ENCODE data around the gene SLC48A1. TPM values are rescaled to one million over a fixed set of nuclear protein-coding genes. Genes with fewer than 3 reads are reported as not detected.

Gene SLC48A1
- total RNA-seq, 1 donor from 2014 or later: 23.7 TPM

DNA sequence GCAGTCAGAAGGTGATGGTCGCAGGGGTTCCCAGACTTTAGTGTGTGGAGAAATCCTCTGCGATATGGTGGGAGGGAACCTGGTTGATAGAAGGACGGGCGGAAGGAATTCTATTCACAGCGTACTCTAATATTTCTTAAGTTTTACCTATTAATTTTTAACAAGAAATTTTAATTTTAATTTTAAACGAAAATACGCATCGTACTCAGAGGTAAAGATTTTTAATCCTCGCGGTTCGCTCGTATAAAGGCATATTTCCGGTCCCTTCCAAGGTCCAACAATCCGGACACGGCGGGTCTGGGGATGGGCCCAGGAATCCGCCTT is 338 bp upstream of the SLC48A1 start:
- ATAC-seq (no peak), DNase-seq (no peak)
- intact Hi-C loops (cut with micrococcal nuclease): loop anchor here (10.0 kb wide), 1 partner anchor 62 kb away; no protein-coding TSS in a partner anchor

DNA sequence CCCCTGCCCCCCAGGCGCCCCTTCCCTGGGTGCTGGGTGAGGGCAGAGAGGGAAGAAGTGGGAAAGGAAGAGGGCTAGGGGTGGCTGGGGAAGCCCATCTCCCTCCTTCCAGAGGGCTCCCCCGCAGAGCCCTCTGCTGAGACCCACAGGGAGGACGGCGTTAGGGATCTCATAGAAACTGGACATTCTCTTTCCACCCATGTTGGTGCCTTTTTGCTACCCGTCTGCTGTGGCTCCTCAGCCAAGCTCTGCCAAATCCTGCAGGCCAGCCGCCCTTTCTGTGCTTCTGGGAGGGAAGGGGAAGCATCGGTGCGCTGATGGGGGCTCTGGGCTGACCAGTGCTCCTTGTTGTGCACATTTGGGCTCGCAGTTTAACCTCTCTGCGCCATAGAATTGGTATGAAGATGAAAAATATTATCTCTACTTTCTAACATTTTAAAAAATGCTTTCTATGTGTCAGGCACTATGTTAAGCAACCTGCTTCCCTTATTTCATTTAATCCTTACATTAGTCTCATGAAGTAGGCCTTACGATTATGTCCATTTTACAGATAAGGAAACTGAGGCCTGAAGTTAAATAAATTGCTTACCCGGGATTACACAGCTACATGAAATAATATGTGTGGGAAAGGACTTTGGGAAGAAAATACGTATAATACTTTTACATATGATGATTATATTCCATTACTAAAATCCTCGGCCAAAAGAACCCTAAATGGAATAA is 981 bp downstream of the SLC48A1 start:
- DNase-seq: peak; percentile 30

DNA sequence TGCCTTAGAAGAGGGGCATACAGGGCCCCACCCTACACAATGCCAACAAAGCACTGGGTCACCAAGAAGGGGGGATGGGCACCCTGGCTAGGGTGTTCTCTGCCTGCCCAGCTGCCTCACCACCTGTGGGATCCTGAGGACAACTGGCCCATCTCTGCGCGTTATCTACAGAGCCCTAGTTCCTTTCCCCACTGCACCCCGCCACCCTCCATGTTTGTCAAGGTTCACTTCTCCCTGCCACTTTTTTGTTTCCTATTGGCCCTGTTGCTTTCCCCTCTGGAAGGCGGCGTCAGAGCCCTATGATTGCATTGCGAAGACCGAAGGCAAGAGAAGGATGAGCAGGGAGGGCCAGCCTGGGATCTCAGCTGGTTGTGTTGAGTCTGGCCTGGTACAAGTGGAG is 1.6 kb downstream of the SLC48A1 start:
- ATAC-seq (no peak), DNase-seq (no peak)
- intact Hi-C loops (cut with micrococcal nuclease): loop anchor here (10.0 kb wide), 1 partner anchor 60 kb away; no protein-coding TSS in a partner anchor

More for the DNA sequence above, 981 bp downstream of the SLC48A1 start:
- peak; percentile 5 for ATAC-seq
- intact Hi-C loops (cut with micrococcal nuclease): loop anchor here (10.0 kb wide), 1 partner anchor 61 kb away; no protein-coding TSS in a partner anchor

DNA sequence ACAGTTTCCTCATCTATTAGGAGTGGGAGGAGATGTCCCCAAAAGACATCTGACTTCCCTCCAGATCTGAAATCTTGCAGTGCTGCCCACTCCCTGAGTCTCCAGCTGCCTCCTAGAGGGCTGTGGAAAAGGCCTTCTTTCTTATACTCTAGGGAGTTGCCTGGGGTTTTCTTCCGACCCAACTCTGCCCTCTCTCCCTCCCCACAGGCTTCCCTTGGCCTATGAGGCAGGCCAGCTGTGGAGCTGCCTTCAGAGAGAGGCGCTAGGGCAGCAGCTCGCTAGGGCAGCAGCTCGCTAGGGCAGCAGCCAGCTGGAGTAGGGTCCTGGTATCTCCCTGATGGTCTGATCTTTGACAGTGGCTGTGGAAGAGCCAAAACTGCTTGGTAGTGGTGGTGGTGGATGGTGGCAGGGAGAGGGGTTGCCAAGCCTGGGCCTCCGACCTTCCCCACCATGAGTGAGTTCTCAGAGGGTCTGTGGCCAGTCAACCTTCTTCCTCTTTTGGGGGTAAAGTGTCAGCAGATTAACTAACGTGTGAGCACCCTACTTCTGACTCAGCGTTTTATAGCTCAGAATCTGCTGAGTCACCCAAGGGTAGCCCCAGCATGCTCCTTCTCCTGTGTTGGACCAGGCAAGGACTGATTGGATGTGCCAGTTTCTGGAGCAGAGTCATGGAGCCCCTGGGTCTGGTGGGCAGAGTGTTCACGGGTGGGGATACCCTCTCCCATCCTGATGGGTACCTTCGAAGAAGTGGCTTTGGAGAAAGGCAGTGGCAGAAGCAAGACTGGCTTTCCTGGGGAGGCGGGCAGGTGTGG is 2.3 kb downstream of the SLC48A1 start:
- intact Hi-C loops (cut with micrococcal nuclease): loop anchor here (10.0 kb wide), 1 partner anchor 59 kb away; no protein-coding TSS in a partner anchor
- ATAC-seq: no peak
- DNase-seq: peak; percentile 37

DNA sequence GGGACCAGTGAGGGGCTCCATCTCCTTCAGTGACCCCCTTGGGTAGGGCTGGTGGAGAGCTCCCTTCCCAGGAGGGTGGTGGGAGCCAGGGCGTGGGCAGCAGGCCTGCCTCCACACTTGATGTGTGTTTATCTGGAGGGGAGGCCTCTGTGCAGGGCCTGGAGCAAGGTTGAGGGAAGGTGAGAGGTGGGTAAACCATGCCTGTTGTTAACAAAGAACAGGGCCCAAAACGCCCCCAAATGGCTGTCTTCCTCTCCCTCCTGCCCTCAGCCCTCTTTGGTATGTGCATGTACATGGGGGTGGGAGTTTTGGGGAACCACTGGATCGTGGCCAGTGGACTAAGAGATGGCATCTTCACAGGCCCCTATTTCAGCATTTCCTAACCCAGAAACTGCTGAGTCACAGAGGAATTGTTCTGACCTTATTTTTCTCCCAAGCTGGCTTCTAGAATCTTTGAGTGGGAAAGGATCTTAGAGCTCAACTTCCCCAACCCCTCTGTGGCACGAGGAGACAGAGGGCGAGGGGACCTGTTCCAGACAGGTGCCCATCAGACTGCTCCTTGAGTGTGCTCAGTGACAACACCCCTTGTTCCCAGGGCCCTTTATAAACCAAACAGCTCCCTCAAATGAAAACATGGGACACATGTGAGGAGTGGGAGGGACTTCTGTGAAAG is 3.6 kb downstream of the SLC48A1 start:
- intact Hi-C loops (cut with micrococcal nuclease): loop anchor here (10.0 kb wide), 1 partner anchor 58 kb away; no protein-coding TSS in a partner anchor
- DNase-seq (no peak), ATAC-seq (no peak)

DNA sequence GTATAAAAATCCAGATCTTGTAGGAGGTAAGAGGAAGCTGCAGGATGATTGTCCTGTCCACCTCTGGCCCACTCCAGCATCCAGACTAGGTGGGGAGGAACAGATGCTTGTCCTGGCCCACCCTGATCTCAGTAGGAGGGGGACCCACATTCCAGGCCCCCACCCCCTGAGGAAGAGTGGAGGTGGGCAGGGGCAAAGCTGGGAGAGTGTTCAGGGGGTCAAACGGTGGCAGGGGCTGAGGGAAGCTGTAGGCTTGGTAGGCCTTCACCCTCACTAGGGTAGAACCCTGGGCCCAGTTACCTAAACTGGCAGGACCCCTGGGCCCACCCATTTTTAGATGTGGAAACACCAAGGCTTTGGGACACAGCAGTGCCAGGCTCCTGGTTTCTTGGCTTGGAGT is 4.1 kb downstream of the SLC48A1 start:
- DNase-seq (no peak), ATAC-seq (no peak)
- intact Hi-C loops (cut with micrococcal nuclease): loop anchor here (10.0 kb wide), 1 partner anchor 58 kb away; no protein-coding TSS in a partner anchor

DNA sequence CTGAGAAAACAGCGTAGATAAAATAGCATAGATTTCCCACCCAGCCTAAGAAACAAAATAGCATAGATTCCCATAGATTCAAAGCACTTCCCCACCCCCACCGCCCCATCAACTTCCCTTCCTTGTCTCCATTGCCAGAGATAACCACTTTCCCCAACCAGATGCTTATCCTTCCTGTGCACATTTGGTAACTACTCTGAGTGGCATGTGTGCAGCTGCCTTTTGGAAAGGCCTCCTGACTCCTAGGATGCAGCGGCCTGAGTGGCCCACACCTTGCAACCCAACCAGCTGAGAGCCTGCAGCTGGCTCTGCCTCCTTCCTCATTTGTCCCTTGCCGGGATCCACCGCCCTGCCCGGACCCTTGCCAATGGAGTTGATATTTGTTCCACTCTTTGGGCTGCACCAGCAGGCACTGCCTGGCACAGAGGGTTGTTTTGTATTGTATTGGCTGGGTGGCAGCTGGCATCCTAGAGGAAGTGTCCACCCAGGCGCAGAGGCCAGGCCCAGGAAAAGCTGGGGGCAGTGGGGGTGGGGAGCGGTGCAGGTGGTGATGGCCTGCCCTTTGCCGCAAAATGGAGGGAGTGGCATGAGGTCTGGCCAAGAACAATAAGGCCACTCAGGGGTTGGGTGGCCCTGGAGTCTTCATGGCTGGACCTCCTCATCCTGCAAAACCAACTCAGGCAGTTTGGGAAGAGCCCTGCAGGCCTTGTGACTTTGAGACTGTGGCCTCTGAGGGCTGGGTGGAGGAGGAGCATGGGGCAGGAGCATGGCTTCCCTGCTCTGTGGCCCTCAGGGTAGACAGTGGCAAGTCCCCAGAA is 4.9 kb downstream of the SLC48A1 start:
- intact Hi-C loops (cut with micrococcal nuclease): loop anchor here (10.0 kb wide), 1 partner anchor 57 kb away; no protein-coding TSS in a partner anchor
- ATAC-seq (peak; percentile 8), DNase-seq (peak; percentile 68)

DNA sequence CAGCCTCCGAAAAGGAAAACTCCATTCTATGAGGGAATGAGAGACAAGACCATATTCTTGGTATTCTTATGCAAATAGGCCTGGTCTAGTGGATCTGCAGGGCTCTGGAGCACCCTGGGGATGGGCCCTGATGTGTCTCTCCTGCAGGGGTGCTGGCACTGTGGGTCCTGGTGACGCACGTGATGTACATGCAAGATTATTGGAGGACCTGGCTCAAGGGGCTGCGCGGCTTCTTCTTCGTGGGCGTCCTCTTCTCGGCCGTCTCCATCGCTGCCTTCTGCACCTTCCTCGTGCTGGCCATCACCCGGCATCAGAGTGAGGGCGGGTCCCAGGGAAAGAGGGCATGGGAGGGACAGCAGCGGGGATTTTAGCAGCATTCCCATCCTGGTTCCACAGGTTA is 5.8 kb downstream of the SLC48A1 start:
- DNase-seq (no peak), ATAC-seq (peak; percentile 1)
- intact Hi-C loops (cut with micrococcal nuclease): loop anchor here (10.0 kb wide), 1 partner anchor 56 kb away; no protein-coding TSS in a partner anchor

DNA sequence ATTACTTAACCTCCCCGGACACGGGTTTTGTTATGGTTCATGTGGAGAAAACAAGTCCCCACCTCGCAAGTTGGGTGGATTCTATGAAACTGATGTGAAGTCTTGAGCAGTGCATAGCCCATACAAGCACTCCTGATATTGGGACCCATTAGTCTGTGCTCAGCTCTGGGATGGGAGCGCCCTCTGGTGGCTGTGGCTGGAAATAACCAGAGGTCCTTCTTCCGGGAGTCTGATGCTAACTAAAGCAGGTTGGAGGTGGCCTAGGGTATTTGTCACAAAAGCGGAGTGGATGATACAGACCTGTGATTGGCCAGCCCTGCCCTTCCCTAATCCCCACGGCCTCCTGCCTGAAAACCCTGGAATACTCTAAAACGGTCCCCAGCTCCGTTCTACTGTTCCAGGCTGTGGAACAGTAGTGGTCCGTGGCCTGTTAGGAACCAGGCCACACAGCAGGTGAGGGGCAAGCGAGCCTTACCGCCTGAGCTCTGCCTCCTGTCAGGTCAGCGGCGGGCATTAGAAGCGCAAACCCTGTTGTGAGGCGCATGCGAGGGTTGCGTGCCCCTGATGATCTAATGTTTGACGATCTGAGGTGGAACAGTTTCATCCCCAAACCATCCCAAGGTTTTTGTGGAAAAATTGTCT is 6.4 kb downstream of the SLC48A1 start:
- DNase-seq (peak; percentile 91), ATAC-seq (peak; percentile 73)
- intact Hi-C loops (cut with micrococcal nuclease): loop anchor here (10.0 kb wide), 1 partner anchor 55 kb away; no protein-coding TSS in a partner anchor

DNA sequence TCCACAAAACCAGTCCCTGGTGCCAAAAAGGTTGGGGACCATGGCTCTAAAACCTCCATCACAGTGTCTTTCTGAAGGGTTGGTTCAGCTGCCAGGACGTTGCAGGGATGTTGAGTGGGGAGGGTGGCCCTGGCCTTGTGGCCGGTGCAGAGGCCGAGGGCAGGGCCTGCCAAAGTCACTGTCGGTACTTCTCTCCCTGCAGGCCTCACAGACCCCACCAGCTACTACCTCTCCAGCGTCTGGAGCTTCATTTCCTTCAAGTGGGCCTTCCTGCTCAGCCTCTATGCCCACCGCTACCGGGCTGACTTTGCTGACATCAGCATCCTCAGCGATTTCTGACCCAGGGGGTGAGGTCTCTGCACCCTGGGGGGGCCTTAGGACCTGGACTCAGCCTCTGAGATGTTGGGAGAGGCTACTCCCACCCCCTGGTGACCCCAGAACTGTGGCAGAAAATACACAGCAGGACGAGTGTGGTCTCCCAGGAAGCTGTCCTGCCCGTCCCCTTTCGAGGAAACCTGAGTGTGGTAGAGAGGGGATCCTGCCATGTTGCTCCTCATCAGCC is 7.0 kb downstream of the SLC48A1 start:
- DNase-seq (no peak), ATAC-seq (peak; percentile 9)
- intact Hi-C loops (cut with micrococcal nuclease): loop anchor here (10.0 kb wide), 1 partner anchor 55 kb away; no protein-coding TSS in a partner anchor

DNA sequence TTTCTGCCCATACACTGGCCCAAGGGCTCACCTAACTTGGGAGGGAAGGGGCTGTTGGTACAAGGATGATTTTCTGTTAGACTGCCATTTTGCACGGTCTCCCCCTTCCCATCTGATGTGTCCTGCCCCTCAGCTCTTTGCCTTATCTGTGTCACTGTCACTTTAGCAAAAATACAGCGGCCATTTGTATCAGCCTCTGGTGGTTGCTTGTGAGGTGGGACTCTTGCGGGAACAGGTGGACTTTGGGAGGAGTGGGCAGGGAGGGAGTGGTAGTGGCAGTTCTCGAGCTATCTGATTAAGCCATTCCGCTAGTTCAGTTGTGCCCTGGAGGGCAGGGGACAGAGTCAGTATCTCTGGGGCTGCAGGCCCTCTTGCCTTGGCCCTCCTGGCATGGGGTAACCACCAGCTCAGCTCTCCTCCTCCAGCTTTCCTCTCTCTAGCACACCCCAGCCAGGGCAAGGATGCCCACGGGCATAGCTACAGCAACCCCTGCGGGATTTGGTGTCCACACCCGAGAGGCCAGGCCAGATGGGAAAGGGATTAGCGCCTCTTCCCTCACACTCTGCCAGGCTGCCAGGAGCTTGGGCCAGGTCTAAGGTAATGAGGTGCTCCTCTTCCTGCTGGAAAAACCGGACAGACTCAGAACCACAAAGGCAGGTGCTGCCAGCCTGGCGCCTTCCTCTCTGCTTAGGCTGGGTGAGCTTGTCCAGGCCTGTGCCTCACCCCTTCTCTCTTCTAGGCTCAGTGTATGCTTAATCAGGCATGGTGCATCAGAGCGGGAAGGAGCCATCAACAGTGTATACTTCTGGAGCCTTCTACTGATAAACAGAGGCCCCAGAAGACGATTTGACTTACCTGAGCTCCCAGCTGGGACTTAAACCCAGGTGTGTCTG is 8.7 kb downstream of the SLC48A1 start:
- ATAC-seq (no peak), DNase-seq (no peak)
- intact Hi-C loops (cut with micrococcal nuclease): no loop called here

DNA sequence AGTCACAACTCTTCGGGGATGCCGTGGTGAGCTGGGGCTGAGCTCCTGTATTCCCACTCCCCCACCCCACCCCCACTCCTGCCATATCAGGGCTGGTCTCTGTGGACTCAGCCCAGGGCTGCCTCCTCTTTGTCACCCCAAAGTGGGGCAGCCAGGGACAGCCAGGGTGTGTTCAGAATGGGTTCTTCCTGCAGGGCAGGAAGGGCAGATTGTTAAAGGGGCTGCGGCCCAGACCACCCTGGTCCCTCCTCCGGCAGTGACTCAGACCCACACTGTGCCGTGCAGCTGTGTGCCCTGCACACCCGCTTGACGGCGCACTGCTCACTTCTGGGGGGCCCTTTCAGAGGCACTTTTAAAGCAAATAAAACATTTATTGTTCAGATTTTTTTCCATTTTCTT is 9.3 kb downstream of the SLC48A1 start:
- ATAC-seq (no peak), DNase-seq (peak; percentile 27)
- intact Hi-C loops (cut with micrococcal nuclease): no loop called here

DNA sequence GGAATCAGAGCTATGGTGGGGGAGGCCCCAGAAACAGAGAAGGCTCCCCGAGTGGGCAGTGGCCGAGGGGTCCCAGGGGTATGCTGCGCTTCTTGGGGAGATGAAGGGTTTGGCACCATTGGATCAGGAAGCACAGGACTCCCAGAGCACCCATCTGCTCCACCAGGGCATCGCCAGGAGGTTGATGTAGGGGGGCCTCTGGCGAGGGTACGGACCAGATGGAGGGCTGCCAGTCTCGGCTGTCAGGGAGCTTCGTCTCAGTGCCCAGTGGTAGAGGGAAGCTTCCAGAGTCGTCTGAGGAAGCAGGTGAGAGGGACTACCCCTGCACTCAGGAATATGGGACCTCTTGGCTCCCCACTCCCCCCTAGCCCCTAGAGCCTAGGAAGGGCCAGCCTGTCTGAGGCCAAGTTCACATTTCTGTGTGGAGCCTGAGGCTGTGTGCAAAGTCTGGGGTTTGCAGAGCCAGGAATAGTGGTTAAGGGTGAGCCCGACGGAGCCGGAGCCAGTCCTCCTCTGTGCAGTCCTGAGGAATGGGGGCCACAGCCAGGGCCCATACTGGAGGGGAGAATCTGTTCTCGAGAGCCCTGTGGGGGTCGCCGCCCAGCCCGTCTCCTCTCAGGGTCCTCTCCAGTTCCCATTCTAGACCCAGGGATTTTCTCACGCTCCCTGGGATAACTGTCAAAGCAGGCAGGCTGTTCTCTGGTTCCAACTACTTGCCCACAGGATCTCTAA is 10.2 kb downstream of the SLC48A1 start:
- ATAC-seq (no peak), DNase-seq (peak; percentile 31)
- intact Hi-C loops (cut with micrococcal nuclease): no loop called here

DNA sequence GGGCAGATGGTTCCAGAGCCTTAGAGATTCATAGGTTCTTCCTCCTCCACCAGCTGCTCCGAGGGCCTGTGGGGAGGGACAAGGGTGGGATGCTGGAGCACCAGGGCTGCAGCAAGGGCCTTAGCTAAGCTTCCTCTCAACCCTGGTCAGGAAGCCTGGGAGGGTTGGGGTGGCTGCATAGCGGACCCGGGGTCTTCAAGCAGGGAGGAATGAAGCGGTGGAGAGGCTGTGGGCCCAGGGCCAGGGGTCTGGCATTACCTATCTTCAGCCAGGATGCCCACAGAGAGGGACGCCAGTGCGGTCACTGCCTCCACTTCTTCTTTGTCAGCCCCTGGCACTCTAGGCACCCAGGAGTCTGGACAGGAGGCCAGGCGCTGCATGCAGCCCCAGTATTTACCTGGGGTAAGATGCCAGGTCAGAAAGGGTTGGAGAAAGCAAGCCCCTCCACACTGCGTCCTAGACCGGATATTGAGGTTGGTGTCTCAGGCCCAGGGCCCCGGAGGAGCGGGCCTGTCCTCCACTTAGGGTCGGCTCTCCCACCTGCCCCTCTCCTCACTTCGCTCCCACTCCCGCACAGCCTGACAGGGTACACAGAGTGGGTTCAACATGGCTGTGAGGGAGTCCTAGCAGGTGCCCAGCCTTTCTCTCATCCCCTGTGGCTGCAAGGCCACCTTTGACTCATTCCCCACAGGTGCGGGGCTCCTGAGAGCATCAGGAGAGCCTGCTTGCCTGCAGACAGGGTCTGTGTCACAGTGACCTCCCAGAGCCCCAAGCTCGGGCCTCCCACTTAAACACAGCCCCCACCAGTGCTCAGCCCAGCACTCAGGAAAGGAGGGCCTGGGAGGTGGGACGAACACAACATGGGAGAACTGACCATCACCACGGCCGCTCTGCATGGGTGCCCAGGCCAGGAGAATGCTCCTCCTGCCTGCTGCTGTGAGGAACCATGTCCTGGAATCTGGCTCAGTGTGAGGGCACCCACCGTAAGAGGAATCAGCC is 11.1 kb downstream of the SLC48A1 start:
- ATAC-seq: no peak
- no peak for DNase-seq
- intact Hi-C loops (cut with micrococcal nuclease): no loop called here

All from left ventricle myocardium superior (tissue), 1 donor.